Natural killer cell (primary cell): ENCODE measurements around the gene PLCB3. TPM values are rescaled to one million over a fixed set of nuclear protein-coding genes. Genes with fewer than 3 reads are reported as not detected.

ENCODE experiments used
- ATAC-seq, 3 donors: fragments of 150-1000 bp in 2 of 3; fragments of 200-7000 bp in 1 of 3; cut with Tn5 transposase; 1 replicate in 1 of 3; 2 replicates in 2 of 3; pipeline ENCODE4 v1.10.0; 2021; ENCODE audit warnings: mild to moderate bottlenecking in 2 of 3, moderate library complexity in 2 of 3
- DNase-seq, 2 donors: peaks; one replicate each; pipeline versions ENCODE4 v3.0.0 to v3.0.0-alpha.2; 2013 to 2021; ENCODE audit warnings: mixed read lengths in 1 of 2
- H3K27ac ChIP-seq: one replicate; pipeline ENCODE4 v1.5.1; 2013; ENCODE audit warnings: mild to moderate bottlenecking, low read length
- H3K27me3 ChIP-seq: one replicate; pipeline ENCODE4 v1.6.1; 2013; ENCODE audit warnings: low read length; ENCODE audit not compliant: control insufficient read depth, insufficient read depth
- H3K36me3 ChIP-seq: one replicate; pipeline ENCODE4 v1.6.1; 2013; ENCODE audit warnings: low read length; ENCODE audit not compliant: control insufficient read depth, insufficient read depth
- H3K4me1 ChIP-seq: one replicate; pipeline ENCODE4 v1.6.1; 2013; ENCODE audit warnings: low read length; ENCODE audit not compliant: control insufficient read depth, insufficient read depth
- H3K4me3 ChIP-seq: one replicate; pipeline ENCODE4 v1.5.1; 2013; ENCODE audit warnings: low read length
- H3K9me3 ChIP-seq: one replicate; pipeline ENCODE4 v1.6.1; 2013; ENCODE audit warnings: low read length; ENCODE audit not compliant: control insufficient read depth, insufficient read depth
- H3K27ac Mint-ChIP-seq, 2 donors: one replicate each; pipeline ENCODE4 v1.8.0; 2022; ENCODE audit warnings: mild to moderate bottlenecking in 2 of 2, mixed read lengths in 2 of 2, moderate library complexity in 1 of 2
- H3K27me3 Mint-ChIP-seq, 2 donors: one replicate each; pipeline ENCODE4 v1.8.0; 2022; ENCODE audit warnings: low read depth in 2 of 2, mixed read lengths in 2 of 2
- H3K36me3 Mint-ChIP-seq: one replicate; pipeline ENCODE4 v1.8.0; 2022; ENCODE audit warnings: mixed read lengths
- H3K4me1 Mint-ChIP-seq, 2 donors: one replicate each; pipeline ENCODE4 v1.8.0; 2022; ENCODE audit warnings: mixed read lengths in 2 of 2
- H3K4me3 Mint-ChIP-seq: one replicate; pipeline ENCODE4 v1.8.0; 2022; ENCODE audit warnings: mild to moderate bottlenecking, moderate library complexity, mixed read lengths
- H3K9me3 Mint-ChIP-seq, 2 donors: one replicate each; pipeline ENCODE4 v1.8.0; 2022; ENCODE audit warnings: mixed read lengths in 2 of 2
- CTCF ChIP-seq: fragments of 200-600 bp; IDR thresholded peaks from one replicate; pipeline ENCODE4 v1.8.0; 2022; ENCODE audit warnings: antibody characterized with exemption
- WGBS: methylation state at CpG from one replicate; pipeline ENCODE4 v1.1.7; 2013; ENCODE audit warnings: missing lambda C conversion rate; ENCODE audit not compliant: insufficient coverage; 5-methylcytosine and 5-hydroxymethylcytosine counted together
- intact Hi-C: fragments of 100-400 bp; cut with micrococcal nuclease; formaldehyde crosslinking; loops from one replicate; pipeline ENCODE4 v1.14.2; 2022
- total RNA-seq, 4 donors: library from RNA; stranded (reverse); fragments of 120-200 nt in 1 of 4; gene quantifications; one replicate each; pipeline versions ENCODE4 v1.2.3 to v1.2.4, GENCODE V29; 2013 to 2022

Gene PLCB3
- total RNA-seq, 3 donors from 2014 or later (not counting 1 experiment from before 2014, with no cell fraction given) = 5.4 to 7.6 (median 5.5) TPM

GRCh38 chr11:64258356-64258755 is 7.0 kb downstream of the PLCB3 start:
- no peak for TF ChIP-seq CTCF
- WGBS = 94% methylated on average over 24 of the region's 24 CpGs
- intact Hi-C loops = no loop called here
- no peaks in the 10 kb centered on the region for H3K9me3 Mint-ChIP-seq
- no peaks in the 10 kb centered on the region for H3K27me3 Mint-ChIP-seq
- H3K27ac Mint-ChIP-seq = no peak overlapping the region
- no peak overlapping the region for H3K4me3 Mint-ChIP-seq
- Histone ChIP-seq H3K4me1 (no peaks in the 10 kb centered on the region), H3K27me3 (no peaks in the 10 kb centered on the region), H3K9me3 (no peaks in the 10 kb centered on the region), H3K27ac (no peak overlapping the region), H3K4me3 (no peak overlapping the region), H3K36me3 (peaks cover 6% of the 10 kb centered on the region)
- ATAC-seq (no peak), DNase-seq (no peak)
- no peaks in the 10 kb centered on the region for H3K36me3 Mint-ChIP-seq
- peaks cover 0 to 9% of the 10 kb centered on the region in 2 donors for H3K4me1 Mint-ChIP-seq

- H3K9me3 ChIP-seq = no peaks in the 10 kb centered on the region
- 94% methylated on average over 32 of the region's 32 CpGs for WGBS
- Mint-ChIP-seq H3K9me3 (no peaks in the 10 kb centered on the region), H3K36me3 (no peaks in the 10 kb centered on the region), H3K27me3 (no peaks in the 10 kb centered on the region), H3K4me3 (no peak overlapping the region), H3K27ac (peak overlapping the region in 1 of 2 donors; percentile 52), H3K4me1 (peaks cover 0 to 9% of the 10 kb centered on the region in 2 donors)
- ATAC-seq (no peak), DNase-seq (no peak)
- intact Hi-C loops = no loop called here
- H3K27ac ChIP-seq = no peak overlapping the region
- no peaks in the 10 kb centered on the region for H3K27me3 ChIP-seq
- H3K36me3 ChIP-seq = peaks cover 6% of the 10 kb centered on the region
- no peaks in the 10 kb centered on the region for H3K4me1 ChIP-seq
- no peak for TF ChIP-seq CTCF
- H3K4me3 ChIP-seq = no peak overlapping the region
These were observed 7.7 kb downstream of the PLCB3 start for GRCh38 chr11:64258946-64259532.

DNA sequence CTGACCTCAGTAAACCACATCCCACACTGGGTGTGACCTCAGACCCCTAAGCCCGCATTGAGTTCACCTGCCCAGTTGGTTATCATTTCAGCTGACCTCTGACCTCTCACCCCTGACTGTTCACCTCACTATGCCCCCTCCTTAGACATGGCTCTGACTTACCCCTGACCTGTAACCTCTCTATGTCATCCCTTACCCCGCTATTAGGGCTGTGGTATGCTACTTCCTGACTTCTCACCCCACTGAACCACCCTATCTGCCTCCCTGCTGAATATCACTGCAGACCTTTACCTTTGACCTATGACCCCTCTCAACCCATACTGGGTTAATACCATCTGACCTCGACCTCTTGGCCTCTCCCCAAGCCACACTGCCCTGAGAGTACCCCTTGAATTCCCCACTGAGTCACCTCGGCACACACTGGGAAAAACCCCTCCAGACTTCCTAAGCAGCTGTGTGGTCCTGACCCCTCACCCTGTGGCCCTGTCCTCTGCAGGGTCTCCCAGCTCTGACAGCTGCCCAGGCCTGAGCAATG is 8.3 kb downstream of the PLCB3 start:
- Histone ChIP-seq H3K4me3 (no peak overlapping the region), H3K36me3 (peaks cover 6% of the 10 kb centered on the region), H3K9me3 (no peaks in the 10 kb centered on the region), H3K27ac (no peak overlapping the region), H3K27me3 (no peaks in the 10 kb centered on the region), H3K4me1 (no peaks in the 10 kb centered on the region)
- no peak for DNase-seq
- no peaks in the 10 kb centered on the region for H3K9me3 Mint-ChIP-seq
- no peak for ATAC-seq
- intact Hi-C loops = no loop called here
- 66% methylated on average over 4 of the region's 4 CpGs for WGBS
- peak overlapping the region in 1 of 2 donors; percentile 52 for H3K27ac Mint-ChIP-seq
- H3K36me3 Mint-ChIP-seq = no peaks in the 10 kb centered on the region
- no peaks in the 10 kb centered on the region for H3K27me3 Mint-ChIP-seq
- TF ChIP-seq CTCF = no peak
- H3K4me1 Mint-ChIP-seq = peaks cover 0 to 9% of the 10 kb centered on the region in 2 donors
- no peak overlapping the region for H3K4me3 Mint-ChIP-seq
